Measurements from ENCODE around the gene CHRNA5. TPM values are rescaled to one million over a fixed set of nuclear protein-coding genes. Genes with fewer than 3 reads are reported as not detected.

Gene CHRNA5
- total and polyA plus RNA-seq, 9 of the 15 experiments (the other 6 are each of a cell fraction or from before 2014, with no cell fraction given), result 2.8 to 16.1 (median 11.4) TPM

DNA sequence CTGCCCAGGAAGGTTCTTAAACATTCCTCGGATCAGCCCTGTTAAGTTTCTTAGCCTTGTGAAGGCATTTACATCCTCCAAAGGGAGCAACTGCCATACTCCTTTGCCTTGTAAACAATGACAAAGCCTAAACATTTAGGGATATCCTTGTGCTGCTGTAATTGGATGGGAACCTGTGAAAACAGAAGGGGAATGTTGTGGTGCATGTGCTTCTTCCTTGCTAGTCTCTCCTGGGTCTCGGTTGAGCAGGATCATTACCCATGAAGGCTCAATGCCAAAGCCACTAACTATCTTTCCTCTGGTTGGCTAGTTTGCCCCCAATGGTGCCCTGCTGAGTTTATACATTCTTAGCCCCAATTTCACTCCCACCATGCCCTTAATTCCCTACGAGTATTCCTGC is 38.1 kb downstream of the CHRNA5 start (continued):
- TF ChIP-seq EZH2 (IDR thresholded peaks at IDR 0.05; ENCODE audit: borderline replicate concordance, low read depth, low read length) (no peak), ZNF444 (CRISPR knock-in tag; IDR thresholded peaks at IDR 0.05) (no peak), HEY1 (CRISPR knock-in tag; IDR thresholded peaks at IDR 0.05; ENCODE audit: borderline replicate concordance) (no peak), CHD1 (IDR thresholded peaks at IDR 0.05; ENCODE audit: low read length) (no peak)
- TF ChIP-seq, protein P1, sequence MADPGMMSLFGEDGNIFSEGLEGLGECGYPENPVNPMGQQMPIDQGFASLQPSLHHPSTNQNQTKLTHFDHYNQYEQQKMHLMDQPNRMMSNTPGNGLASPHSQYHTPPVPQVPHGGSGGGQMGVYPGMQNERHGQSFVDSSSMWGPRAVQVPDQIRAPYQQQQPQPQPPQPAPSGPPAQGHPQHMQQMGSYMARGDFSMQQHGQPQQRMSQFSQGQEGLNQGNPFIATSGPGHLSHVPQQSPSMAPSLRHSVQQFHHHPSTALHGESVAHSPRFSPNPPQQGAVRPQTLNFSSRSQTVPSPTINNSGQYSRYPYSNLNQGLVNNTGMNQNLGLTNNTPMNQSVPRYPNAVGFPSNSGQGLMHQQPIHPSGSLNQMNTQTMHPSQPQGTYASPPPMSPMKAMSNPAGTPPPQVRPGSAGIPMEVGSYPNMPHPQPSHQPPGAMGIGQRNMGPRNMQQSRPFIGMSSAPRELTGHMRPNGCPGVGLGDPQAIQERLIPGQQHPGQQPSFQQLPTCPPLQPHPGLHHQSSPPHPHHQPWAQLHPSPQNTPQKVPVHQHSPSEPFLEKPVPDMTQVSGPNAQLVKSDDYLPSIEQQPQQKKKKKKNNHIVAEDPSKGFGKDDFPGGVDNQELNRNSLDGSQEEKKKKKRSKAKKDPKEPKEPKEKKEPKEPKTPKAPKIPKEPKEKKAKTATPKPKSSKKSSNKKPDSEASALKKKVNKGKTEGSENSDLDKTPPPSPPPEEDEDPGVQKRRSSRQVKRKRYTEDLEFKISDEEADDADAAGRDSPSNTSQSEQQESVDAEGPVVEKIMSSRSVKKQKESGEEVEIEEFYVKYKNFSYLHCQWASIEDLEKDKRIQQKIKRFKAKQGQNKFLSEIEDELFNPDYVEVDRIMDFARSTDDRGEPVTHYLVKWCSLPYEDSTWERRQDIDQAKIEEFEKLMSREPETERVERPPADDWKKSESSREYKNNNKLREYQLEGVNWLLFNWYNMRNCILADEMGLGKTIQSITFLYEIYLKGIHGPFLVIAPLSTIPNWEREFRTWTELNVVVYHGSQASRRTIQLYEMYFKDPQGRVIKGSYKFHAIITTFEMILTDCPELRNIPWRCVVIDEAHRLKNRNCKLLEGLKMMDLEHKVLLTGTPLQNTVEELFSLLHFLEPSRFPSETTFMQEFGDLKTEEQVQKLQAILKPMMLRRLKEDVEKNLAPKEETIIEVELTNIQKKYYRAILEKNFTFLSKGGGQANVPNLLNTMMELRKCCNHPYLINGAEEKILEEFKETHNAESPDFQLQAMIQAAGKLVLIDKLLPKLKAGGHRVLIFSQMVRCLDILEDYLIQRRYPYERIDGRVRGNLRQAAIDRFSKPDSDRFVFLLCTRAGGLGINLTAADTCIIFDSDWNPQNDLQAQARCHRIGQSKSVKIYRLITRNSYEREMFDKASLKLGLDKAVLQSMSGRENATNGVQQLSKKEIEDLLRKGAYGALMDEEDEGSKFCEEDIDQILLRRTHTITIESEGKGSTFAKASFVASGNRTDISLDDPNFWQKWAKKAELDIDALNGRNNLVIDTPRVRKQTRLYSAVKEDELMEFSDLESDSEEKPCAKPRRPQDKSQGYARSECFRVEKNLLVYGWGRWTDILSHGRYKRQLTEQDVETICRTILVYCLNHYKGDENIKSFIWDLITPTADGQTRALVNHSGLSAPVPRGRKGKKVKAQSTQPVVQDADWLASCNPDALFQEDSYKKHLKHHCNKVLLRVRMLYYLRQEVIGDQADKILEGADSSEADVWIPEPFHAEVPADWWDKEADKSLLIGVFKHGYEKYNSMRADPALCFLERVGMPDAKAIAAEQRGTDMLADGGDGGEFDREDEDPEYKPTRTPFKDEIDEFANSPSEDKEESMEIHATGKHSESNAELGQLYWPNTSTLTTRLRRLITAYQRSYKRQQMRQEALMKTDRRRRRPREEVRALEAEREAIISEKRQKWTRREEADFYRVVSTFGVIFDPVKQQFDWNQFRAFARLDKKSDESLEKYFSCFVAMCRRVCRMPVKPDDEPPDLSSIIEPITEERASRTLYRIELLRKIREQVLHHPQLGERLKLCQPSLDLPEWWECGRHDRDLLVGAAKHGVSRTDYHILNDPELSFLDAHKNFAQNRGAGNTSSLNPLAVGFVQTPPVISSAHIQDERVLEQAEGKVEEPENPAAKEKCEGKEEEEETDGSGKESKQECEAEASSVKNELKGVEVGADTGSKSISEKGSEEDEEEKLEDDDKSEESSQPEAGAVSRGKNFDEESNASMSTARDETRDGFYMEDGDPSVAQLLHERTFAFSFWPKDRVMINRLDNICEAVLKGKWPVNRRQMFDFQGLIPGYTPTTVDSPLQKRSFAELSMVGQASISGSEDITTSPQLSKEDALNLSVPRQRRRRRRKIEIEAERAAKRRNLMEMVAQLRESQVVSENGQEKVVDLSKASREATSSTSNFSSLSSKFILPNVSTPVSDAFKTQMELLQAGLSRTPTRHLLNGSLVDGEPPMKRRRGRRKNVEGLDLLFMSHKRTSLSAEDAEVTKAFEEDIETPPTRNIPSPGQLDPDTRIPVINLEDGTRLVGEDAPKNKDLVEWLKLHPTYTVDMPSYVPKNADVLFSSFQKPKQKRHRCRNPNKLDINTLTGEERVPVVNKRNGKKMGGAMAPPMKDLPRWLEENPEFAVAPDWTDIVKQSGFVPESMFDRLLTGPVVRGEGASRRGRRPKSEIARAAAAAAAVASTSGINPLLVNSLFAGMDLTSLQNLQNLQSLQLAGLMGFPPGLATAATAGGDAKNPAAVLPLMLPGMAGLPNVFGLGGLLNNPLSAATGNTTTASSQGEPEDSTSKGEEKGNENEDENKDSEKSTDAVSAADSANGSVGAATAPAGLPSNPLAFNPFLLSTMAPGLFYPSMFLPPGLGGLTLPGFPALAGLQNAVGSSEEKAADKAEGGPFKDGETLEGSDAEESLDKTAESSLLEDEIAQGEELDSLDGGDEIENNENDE (IDR thresholded peaks at IDR 0.05; ENCODE audit: low read depth, low read length), result no peak

All from K562 (cell line).